IPS DF 19.7 (cell line): ENCODE measurements around the gene MTERF2.

Experiments used
- DNase-seq: peaks from one replicate; pipeline ENCODE4 v3.0.0-alpha.2; 2013; ENCODE audit warnings: low read depth, low spot score

Gene MTERF2

DNA sequence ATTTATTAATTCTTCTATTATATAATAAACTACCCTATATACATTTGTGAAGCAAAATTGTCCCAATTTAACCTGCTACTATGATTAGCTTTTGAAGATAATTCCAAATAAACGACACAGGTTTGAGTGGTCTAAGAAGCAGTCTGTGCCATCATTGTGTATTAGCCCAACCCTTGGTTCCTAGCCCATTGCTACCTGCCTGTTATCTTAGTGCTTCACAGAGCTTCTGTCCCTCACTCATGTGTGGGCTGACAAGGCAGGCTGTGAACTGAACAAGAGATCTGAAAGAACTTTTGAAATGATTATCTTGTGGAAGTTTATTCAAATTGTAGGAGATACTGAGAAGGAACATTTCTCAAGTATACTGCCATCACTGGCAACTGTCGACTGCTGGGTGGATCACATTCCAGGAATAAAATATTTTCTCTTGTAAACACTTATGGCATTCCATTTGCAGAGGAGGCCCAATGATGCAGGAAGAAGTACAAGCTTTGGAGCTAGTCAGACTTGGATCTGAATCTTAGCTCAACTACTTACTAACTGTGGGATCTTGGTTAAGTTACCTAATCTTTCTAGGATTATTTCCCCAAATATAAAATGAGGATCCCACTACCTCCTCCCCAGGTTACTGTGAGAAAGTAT, 7.8 kb upstream of the MTERF2 start:
- DNase-seq: no peak

DNA sequence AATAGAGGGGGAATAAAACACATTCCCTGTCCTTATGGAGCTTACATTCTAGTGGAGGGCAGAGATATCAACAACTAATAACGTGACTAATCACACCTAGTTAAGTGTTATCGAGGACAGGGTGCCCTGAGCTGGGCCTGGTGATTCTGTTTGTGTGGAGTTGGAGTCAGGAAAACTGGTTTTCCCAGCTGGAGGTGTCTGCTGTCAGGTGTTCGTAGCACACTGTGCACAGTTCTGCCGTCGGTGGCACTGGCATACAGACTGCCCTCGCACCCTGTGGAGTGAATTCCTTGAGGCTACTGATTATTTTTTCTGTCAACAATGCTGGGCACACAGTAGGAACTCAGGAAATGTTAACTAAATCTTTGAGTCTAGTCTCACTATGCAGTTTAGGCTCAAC, 900 bp upstream of the MTERF2 start:
- DNase-seq: no peak

DNA sequence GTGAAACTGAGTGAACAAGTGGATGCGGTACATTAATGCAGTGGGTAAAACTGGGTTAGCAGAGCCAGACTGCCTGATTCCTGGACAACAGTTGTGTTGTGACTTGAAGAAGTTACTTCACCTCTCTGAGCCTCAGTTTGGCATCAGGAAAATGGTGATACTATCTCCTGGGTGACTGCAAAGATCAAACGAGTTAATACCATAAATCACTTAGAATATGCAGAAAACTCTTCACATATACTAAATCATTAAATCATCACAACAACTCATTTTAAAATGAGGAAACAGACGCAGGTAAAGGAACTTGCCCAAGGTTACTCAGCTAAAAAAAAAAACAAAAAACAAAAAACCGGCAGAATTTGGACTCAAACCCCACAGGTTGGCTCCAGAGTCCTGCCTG, 811 bp downstream of the MTERF2 start:
- DNase-seq: no peak

DNA sequence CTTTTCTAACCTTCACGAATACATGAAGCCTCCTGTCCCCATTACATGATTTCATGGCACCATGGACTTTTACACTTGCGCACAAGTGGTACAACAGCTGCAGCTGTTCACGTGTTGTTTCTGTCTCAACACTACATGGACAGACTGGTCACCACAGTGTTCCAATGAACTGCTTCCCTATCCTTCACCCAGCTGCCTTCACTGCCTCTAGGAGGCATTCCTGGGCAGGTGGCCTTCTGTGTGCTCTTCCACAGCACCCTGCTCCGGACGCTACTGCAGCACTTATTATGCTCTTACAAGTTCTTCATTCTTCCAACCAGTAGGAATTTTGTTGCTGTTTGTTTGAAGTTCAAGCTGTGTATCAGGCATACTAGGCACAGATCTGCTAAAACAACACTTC, 1.5 kb downstream of the MTERF2 start:
- no peak for DNase-seq

DNA sequence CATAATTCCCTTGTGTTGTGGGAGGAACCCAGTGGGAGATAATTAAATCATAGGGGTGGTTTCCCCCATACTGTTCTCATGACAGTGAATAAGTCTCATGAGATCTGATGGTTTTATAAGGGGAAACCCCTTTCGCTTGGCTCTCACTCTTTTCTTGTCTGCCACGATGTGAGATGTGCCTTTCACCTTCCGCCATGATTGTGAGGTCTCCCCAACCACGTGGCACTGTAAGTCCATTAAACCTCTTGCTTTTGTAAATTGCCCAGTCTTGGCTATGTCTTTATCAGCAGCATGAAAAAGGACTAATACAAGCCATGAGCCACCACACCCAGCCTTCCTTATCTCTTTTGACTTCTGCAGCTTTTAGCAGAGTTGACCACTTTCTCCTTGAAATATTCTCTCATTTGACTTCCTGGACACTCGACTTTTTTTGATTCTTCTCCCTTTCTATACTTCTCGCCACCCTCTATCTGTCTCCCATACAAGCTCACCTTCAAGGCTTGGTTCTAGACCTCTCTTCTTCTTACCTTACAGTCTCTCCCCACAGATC, 2.3 kb downstream of the MTERF2 start:
- no peak for DNase-seq

DNA sequence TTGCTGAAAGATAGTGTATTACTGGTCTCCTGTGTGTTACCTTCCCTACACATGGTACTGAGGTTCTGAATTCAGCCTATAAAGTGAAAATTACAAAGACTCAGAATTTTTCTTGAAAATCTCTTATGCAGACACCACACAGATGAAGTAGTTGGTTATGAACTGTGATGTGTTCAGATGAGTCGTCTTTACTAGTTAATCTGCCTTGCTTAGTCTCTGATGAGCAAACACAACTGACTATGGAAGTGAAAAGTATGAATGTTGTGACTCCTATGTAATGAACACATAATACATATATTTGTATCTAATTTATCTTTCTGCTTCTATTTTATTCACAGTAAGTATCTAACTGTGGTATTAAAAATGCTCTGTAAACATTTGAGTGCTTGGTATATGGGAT, 4.7 kb downstream of the MTERF2 start:
- DNase-seq: no peak

DNA sequence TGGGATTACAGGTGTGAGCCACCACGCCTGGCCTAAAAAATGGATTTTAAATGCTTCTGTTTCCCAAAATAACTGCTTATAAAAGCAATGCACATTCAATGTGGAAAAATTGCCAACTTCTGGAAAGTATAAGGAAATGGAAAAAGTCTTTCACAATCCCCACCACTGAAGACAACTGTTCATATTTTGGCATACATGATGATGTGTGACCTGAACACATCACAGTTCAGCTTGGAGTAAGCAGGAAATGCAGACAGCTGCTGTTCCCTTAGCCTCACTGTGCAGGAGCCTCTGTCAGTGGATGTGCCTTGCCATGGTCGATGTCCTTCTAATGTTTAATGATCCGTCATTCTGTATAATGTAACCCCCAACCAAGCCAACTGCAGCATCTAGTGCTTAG, 5.2 kb downstream of the MTERF2 start:
- no peak for DNase-seq

DNA sequence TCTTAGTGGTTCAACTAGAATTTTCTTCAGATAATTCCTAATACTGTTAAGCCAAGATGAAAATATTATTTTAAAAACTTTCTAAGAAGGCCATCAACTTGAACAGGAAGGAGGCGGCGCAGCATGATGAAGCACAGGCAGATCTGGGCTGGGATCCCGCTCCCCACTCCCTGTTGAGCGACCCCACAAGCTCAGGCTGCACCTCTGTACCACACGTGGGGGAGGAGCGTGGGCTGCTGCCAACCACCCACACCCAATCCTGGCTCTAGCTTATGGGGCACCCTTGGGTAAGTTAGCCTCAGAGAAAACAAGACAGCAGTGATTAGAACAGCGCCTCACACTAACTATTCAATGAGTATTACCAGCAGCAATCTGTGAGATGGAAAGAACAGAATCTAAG, 6.0 kb downstream of the MTERF2 start:
- no peak for DNase-seq

DNA sequence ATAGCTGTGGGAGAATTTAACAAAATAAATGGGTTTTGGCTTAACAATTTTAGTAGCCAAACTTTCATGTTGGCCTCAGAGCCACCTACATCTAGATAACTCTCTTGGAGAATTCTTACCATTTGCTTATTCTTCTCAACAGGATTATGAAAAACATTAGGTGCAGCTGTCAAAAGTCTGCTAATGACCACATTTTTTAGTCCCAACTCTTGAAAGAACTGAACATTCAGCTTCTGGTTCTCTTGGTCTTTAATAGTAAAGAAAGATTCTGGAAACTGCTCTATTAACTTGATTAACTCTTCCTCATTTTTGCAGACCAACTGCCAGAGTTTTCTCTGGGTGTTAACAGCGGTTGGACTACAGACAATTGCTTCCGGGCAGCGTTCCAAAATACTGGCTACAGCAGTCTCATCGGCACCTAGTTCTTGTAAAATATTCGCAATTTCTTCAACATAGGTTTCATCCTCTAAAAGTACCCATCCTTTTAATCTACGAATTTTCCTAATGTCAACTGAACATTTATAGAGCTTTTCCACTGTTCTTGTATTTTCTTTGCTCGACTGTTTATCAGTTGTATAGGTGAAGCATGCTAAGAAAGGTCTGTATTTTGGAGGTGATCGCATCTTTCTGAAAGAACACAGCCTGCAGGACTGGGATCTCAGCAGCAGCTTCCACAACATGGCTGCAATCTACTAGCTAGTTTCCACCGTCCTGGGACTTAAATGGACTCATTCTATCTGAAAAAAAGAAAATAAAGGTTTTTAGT, 8.7 kb downstream of the MTERF2 start:
- no peak for DNase-seq

DNA sequence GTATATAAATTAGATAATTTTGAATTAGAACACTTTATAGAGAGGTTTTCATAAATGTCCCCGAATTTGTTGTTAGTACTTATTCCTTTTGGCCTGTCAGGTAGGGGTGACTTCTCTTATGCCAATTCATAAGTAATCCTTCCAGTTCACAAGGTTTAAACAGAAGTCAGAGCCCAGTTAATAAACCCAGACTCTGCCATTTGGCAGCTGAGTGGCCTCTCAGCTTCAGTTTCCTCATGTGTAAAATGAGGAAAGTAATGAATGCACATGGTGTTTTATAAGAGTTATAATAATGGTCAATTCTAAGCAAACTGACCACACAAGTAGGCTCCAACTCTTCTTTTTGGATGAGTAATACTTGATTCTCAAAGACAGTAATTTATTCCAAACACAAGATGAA, 10.3 kb downstream of the MTERF2 start:
- DNase-seq: no peak

DNA sequence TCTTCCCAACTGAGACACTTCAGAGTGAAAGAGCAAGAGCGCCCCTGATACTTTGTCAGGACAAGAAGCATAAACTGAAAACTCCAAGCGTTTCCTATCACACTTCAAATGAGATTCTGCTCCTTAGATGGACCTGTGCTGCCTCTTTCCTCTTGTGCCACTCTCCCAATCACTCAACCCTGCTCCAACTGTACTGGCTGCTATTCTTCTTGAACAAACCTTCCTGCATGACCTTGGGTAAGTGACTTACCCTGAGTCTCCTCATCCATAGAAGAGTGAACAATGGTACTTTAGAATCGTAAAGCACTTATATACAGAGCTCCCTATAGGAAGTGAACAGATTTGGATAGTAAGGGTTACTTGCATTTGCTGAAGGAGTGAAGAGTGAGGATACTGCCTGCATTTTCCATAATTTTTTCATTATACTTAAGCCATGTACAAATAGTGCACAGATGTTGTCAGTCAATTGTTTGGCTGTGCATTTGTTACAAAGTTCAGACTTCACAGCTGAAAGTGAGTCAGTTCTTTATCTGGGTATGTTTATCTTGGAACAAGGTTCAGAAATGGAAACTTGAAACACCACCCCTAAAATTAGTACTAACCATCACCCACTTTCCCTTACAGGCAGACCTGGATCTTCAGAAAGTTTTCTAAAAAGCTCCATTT, 10.8 kb downstream of the MTERF2 start:
- DNase-seq: no peak

DNA sequence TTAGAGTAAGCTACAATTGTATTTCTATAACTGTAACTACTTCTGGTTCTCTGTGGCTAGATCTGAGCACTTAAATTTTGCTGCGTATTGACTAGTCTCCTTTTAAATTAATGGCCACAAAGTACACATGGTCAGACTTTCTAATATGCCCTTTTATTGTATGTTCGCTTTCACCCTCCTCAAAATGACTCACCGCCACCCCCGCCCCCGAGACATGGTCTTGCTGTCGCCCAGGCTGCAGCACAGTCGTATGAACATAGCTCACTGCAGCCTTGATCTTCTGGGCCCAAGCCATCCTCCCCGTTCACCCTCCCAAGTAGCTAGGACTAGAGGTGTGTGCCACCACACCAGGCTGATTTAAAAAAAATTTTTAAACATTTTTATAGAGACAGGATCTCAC, 11.8 kb downstream of the MTERF2 start:
- DNase-seq: no peak

DNA sequence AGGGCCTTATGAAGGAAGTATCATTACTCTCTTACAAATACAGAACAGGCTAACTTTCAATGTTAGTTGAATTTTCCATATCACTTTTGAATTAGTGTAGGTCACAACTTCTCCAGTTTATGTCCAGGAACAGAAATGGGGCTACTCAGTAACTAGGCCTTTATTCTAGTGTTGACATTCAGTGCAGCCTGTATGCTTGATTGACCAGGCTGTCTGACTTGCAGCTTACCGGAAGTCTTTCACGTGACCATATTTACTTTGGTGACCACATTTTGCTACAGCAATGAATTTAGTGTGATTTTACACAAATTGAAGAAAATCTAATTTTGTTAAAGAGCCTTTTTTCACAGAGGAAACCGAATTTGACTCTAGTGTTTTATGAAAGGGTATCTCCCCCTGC, 12.4 kb downstream of the MTERF2 start:
- DNase-seq: no peak

DNA sequence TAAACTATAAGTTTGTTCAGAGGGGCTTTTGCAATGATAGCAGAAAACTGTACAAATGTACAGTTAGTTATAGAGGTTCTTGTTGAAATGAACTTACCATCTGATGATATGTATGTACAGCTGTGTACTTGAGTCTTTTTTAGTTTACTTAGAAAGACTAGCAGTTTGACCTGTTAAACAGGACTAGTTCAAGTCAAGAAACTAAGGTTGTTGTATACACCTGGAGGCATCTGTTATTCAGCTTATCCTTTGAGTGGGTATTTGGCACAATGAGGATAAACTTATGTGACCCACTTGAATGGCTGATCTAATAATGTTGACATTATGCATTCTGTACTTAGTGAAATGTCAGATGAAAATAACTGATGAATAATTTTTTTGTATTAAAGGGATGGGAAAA, 13.4 kb downstream of the MTERF2 start:
- no peak for DNase-seq

DNA sequence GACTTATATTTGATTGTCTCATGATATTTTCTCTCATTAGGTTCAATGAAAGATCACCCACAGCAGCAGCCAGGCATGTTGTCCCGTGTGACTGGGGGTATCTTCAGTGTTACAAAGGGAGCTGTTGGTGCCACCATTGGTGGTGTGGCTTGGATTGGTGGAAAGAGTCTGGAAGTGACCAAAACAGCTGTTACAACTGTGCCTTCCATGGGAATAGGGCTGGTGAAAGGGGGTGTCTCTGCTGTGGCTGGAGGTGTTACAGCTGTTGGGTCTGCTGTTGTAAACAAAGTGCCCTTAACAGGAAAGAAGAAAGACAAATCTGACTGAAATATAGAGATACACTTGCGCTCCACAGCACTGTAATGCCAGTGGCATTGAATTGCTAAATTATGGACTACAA, 15.9 kb downstream of the MTERF2 start:
- no peak for DNase-seq

DNA sequence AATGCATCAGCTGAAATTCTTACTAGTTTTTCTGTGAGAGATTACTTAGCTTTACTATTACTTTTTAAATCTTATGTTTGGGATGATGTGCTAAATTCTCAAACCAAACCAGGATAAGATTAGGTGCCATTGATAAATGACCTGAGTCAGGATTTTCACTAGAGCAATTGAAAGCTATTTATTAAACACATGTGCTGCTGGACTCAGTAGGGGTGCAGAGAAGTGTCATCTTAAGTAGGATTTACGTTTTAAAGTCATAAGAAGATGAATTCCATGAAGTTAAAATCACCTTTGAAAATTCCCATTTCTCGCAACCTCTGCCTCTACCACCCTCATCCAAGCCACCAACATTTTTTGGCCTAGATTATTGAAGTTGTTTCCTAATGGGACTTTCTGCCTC, 22.4 kb downstream of the MTERF2 start:
- no peak for DNase-seq

DNA sequence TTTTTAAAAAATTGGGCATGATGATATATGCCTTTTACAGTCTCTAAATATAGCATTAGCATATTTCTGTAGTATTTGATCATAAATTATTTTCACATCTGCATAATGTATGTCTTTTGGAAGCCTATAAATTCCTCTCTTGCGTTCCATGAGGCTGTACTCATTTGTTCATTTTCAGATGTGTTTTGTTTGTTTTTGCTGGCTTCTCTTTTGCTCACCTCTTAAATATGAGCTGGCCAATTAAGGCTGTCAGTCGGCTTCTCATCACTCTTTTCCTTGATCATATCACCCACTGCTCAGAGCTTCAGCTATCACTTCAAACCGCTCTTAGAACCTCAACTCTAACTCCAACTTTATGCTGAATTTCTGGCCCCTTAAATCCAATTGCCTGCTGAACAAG, 24.7 kb downstream of the MTERF2 start:
- DNase-seq: no peak

DNA sequence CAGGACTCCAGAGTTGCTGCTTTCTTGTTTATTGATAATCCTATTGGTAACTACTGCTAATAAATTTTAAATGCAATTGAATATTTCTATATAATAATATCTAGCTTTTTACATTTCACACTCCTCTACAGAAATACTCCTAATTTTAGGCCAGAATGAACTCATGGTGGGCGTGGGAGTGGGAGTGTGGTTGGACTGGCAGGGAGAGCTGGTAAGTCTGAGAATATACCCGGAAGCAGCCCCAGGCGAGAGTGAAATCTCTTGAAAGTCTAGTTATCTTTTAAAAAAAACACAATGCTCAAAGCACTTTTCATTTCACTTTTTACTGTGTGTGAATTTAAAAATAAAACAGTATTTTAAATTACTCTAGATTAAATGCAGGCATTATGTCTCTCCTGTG, 26.5 kb downstream of the MTERF2 start:
- DNase-seq: no peak

DNA sequence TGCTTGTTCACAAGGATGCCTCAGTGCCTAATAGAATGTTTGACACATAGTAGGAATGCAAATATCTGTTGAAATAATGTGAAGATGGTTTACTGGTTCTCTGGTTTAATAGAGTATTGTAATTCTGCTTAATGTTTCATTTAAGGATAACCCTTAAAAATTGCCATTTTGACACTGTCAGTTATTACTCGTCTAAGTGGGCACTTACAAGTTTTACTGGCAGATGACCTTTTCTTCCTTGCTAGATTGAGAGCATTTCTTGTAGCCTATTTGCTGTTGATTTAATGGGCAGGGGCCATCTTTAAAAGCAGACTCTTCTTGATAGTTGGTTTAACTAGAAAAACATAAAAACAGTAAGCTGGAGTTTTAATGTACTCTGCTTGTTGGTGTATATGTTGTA, 29.4 kb downstream of the MTERF2 start:
- DNase-seq: no peak

DNA sequence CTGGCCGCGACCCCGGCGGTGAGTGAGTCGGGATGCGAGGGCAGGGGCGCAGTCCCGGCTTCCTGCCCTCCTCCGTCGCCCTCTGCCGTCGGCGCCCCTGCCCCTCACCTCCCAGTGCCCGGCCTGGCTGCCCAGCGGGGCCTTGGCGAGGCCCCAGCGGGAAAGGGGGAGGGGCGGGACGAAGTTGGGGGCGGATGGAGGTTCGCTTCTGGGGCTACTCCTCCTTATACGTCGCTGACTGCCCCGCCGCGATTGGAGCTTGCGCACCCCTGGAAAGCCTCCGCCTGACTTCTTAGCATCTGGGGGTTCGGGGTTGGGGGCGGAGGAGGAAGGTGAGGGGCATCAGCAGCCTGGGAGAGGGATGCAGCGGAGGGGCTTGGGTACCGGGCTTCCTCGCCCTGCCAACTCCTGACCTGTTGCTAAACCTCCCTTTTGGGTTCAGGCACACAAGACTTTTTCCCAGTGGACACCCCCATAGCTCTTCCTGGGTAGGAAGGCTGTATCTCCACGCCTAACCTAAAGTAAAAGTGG, 30.8 kb downstream of the MTERF2 start:
- no peak for DNase-seq

DNA sequence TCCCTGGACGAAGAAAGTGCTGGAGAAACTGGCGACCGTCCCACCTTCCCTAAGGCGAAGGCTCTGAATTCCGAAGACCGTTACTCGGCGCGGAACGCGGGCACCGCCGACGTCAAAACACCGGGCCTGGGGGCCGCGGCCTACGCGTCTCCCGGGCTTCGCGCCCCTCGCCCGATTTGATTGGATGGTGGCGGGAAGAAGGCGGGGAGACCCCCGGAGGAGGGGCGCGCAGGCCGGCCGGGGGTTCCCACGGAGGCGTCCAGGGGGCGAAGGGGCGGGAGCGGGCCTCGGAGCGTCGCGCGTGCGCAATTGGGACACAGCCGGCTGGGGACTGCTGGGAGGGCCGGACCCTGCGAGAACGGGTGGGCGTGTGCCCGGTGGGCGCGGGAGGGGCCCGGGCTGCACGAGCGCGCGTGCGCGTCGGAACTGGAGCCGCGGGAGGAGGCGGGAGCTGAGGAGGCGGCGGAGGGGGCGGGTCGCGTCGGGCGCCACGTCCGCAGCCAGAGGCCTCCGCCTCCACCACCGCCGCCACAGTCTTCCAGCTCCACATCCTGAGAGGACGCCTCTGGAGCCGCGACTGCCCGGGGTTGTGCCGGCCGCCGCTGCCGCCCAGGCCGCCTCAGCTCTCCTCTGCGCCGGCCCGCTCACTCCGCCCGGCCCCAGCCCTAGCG, 31.4 kb downstream of the MTERF2 start, which contains the start of gene TMEM263:
TMEM263 (plus strand) TSS at position 531 of the 671 bp plus-strand sequence. CDS start 11,210 bp downstream, outside the sequence.
- DNase-seq: peak; percentile 47
